Measurements from ENCODE around the gene KRTAP21-3.

Gene KRTAP21-3

GRCh38 chr21:30726726-30727125 is 8.1 kb upstream of the KRTAP21-3 start:
- Histone ChIP-seq H3F3A (ENCODE audit: insufficient read depth, low read length) (no peaks in the 10 kb centered on the region), H3K27ac (ENCODE audit: low read depth, low read length, poor library complexity, severe bottlenecking) (no peak overlapping the region), H3K36me3 (ENCODE audit: insufficient read depth, low read length) (no peaks in the 10 kb centered on the region), H3K4me1 (ENCODE audit: insufficient read depth, low read length, severe bottlenecking) (no peaks in the 10 kb centered on the region), H4K20me1 (ENCODE audit: insufficient read depth, low read length) (no peaks in the 10 kb centered on the region), H3K9me2 (ENCODE audit: low read depth, low read length) (no peaks in the 10 kb centered on the region), H3K4me2 (ENCODE audit: low read length) (no peak overlapping the region), H3K9ac (ENCODE audit: low read length) (no peak overlapping the region), H3K79me2 (ENCODE audit: insufficient read depth, low read length) (no peaks in the 10 kb centered on the region), H3K27me3 (ENCODE audit: insufficient read depth, low read length) (no peaks in the 10 kb centered on the region), H3K9me3 (ENCODE audit: low read length) (no peaks in the 10 kb centered on the region), H2AFZ (ENCODE audit: low read length) (no peak overlapping the region), H3K4me3 (ENCODE audit: low read depth, low read length, poor library complexity, severe bottlenecking) (no peak overlapping the region)
- TF ChIP-seq EZH2 (IDR thresholded peaks at IDR 0.05; ENCODE audit: borderline replicate concordance, low read length) (no peak), CTCF (IDR thresholded peaks at IDR 0.05; ENCODE audit: low read length) (no peak)

- Histone ChIP-seq H3K36me3 (ENCODE audit: insufficient read depth, low read length) (no peaks in the 10 kb centered on the region), H3K27me3 (ENCODE audit: insufficient read depth, low read length) (no peaks in the 10 kb centered on the region), H3K27ac (ENCODE audit: low read depth, low read length, poor library complexity, severe bottlenecking) (no peak overlapping the region), H3K79me2 (ENCODE audit: insufficient read depth, low read length) (no peaks in the 10 kb centered on the region), H3F3A (ENCODE audit: insufficient read depth, low read length) (no peaks in the 10 kb centered on the region), H3K4me3 (ENCODE audit: low read depth, low read length, poor library complexity, severe bottlenecking) (no peak overlapping the region), H2AFZ (ENCODE audit: low read length) (no peak overlapping the region), H4K20me1 (ENCODE audit: insufficient read depth, low read length) (no peaks in the 10 kb centered on the region), H3K9me3 (ENCODE audit: low read length) (no peaks in the 10 kb centered on the region), H3K4me2 (ENCODE audit: low read length) (no peak overlapping the region), H3K4me1 (ENCODE audit: insufficient read depth, low read length, severe bottlenecking) (no peaks in the 10 kb centered on the region), H3K9ac (ENCODE audit: low read length) (no peak overlapping the region), H3K9me2 (ENCODE audit: low read depth, low read length) (no peaks in the 10 kb centered on the region)
- TF ChIP-seq CTCF (IDR thresholded peaks at IDR 0.05; ENCODE audit: low read length): no peak
Measured at GRCh38 chr21:30719401-30719800, 824 bp upstream of the KRTAP21-3 start.

- TF ChIP-seq CTCF (IDR thresholded peaks at IDR 0.05; ENCODE audit: low read length) (no peak), EZH2 (IDR thresholded peaks at IDR 0.05; ENCODE audit: borderline replicate concordance, low read length) (no peak)
- H2AFZ ChIP-seq (ENCODE audit: low read length): no peak overlapping the region
- H4K20me1 ChIP-seq (ENCODE audit: insufficient read depth, low read length): no peaks in the 10 kb centered on the region
- no peak overlapping the region for H3K9ac ChIP-seq (ENCODE audit: low read length)
- no peak overlapping the region for H3K27ac ChIP-seq (ENCODE audit: low read depth, low read length, poor library complexity, severe bottlenecking)
- H3K4me1 ChIP-seq (ENCODE audit: insufficient read depth, low read length, severe bottlenecking): no peaks in the 10 kb centered on the region
- H3K79me2 ChIP-seq (ENCODE audit: insufficient read depth, low read length): no peaks in the 10 kb centered on the region
- no peaks in the 10 kb centered on the region for H3K9me2 ChIP-seq (ENCODE audit: low read depth, low read length)
- H3K27me3 ChIP-seq (ENCODE audit: insufficient read depth, low read length): no peaks in the 10 kb centered on the region
- no peak overlapping the region for H3K4me3 ChIP-seq (ENCODE audit: low read depth, low read length, poor library complexity, severe bottlenecking)
- no peaks in the 10 kb centered on the region for H3F3A ChIP-seq (ENCODE audit: insufficient read depth, low read length)
- no peak overlapping the region for H3K4me2 ChIP-seq (ENCODE audit: low read length)
- no peaks in the 10 kb centered on the region for H3K9me3 ChIP-seq (ENCODE audit: low read length)
- H3K36me3 ChIP-seq (ENCODE audit: insufficient read depth, low read length): no peaks in the 10 kb centered on the region
Measured at GRCh38 chr21:30717105-30717504, 1.5 kb downstream of the KRTAP21-3 start.

All from OCI-LY1 (cell line).